Hematopoietic multipotent progenitor cell (in vitro differentiated cells): ENCODE measurements around the gene RASD2. TPM values are rescaled to one million over a fixed set of nuclear protein-coding genes. Genes with fewer than 3 reads are reported as not detected.

Experiments used
- DNase-seq, 3 donors: peaks; one replicate each; pipeline ENCODE4 v3.0.0-alpha.2; 2011 to 2015; ENCODE audit warnings: low read depth in 2 of 3, low spot score in 2 of 3
- total RNA-seq: library from RNA; depleted of rRNA; stranded (reverse); fragments of >200 nt; gene quantifications from one replicate; pipeline ENCODE4 v1.2.3, GENCODE V29; 2012

Gene RASD2
- total RNA-seq, 1 donor: under 0.01 TPM

DNA sequence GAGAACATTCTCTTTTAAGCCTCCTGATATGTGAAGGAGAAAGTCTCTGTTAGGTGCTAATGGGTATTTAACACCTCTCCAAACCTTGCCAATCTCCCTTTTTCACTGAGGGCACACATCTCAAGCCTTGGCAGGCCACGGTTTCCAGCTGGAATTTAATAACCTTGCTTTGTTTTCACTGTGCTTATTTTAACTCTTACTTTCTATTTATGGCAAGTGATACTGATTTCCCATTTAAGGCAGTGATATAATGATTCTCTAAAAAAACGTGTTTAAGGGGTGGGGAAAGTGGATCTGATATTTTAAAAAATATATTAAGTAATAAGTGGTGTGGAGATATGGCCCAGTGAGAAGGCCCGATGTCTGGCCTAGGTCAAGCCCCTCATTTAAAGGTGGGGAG, 1.1 kb upstream of the RASD2 start:
- DNase-seq: no peak

- DNase-seq: peak in 2 of 3 donors; percentile 56 to 60
Measured at GRCh38 chr22:35539910-35540594, 579 bp upstream of the RASD2 start.

DNA sequence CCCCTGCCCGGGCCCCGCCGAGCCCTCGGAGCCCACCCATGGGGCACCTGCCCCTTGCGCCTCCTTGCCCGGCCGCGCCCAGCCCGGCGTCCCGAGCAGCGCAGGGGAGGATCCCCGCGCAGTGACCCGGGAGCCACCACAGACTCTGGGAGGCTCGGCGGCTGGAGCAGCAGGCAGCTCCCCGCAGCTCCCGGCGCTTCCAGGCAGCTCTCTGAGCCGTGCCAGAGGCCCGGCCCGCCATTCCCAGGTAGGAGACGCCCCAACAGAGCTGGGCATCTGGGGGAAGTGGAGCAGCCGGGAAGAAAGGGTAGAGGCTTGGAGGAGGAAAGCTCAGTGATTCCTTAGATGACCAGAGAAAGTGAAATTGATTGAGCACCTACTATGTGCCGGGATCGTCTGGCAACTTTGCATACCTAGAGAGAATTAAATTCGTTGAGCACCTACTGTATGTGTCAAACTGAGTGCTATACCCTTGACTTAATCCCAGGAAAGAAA, 670 bp downstream of the RASD2 start:
- no peak for DNase-seq

DNA sequence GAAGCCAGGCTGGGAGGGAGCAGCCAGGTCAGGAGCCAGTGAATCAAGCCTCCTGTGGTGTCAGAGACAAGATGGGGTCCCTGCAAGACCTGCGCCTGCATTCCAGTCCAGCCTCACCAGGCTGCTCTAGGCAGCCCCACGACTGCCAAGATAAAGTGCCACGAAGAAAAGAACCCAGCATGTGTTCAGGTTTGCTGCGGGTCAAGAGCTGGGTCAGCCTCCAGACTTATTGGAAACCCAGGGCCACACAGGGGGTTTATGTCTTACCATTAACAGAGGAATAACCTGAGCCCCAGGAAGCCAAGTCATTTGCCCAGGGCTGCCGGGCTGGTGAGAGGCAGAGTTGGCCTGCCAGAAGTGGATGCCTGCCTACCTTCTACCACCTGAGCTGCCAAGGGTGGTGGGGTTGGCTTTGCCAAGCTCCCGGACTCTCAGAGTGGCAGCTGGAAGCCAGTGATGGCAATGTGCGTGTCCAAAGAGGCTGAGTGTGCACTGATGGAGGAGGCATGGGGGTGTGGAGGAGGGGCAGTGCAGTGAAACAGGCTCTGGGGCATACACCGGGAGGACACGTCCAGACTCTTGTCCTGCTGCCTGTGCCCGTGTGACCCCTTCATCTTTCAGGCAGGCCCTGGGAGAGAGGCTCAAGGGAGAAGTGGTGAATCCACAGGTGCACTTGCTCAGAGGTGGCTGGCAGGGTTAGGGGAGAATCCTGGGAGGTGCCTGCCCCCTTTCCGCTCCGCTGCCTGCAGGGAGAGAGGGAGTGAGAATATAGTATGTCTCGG, 1.7 kb downstream of the RASD2 start:
- no peak for DNase-seq

DNA sequence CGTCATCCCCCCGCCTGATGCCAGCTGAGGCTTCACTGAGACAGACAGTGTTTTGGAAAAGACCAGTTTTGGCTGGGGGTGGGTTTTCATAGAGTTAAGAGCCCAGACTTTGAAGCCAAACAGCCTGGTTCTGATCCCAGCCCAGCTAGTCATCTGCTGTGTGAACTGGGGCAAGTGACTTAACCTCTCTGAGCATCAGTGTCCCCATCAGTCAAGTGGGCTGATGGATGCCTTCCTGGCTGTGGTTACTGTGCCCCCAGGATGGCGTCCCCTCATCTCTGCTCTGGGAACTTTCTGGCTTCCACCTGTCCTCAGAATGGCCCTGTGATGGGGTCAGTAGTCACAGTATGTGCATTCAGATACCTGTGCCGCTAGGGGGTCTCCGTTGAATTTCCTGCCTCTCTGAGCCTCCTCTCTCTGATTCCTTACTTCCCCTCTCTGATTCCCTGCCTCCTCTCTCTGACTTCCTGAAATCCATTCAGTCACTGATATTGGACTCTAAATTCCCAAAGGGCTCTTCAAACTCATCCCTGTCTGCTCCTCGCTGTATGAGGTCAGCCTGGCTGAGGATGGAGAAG, 2.4 kb downstream of the RASD2 start:
- no peak for DNase-seq

GRCh38 chr22:35543702-35544101, 3.1 kb downstream of the RASD2 start:
- DNase-seq: no peak

- DNase-seq: peak in 1 of 3 donors; percentile 53
Measured at GRCh38 chr22:35544189-35544588, 3.6 kb downstream of the RASD2 start.

DNA sequence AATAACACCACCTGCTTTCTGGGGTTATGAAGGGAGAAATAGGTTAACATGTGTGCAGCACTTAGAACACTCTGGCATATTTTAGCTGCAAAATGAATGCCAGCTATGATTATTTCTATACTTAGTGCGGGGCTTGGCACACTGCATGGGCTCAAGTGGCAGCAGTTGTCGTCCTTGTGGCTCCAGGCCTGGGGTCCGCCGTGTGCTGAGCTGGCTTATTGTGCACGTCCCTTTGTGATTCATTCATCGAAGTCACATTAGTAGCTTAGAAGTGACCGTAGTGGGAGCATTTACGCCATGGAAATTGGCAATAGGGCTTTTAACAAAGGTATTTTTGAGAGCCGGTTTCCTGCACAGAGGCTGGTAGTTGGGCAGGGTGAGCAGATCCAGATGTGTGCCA, 4.2 kb downstream of the RASD2 start:
- no peak for DNase-seq

DNA sequence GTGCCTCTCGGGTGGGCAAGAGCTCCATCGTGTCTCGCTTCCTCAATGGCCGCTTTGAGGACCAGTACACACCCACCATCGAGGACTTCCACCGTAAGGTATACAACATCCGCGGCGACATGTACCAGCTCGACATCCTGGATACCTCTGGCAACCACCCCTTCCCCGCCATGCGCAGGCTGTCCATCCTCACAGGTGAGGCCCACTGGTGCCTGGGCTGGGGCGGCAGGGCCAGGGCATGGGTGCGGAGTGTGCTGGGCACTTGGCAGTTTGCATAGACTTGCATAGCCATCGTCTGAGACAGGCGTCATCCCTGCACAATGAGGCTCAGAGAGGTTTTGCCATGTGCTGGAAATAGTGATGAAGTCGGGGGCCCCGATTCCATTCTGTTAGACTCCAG, 6.3 kb downstream of the RASD2 start:
- no peak for DNase-seq

GRCh38 chr22:35547987-35548721, 7.5 kb downstream of the RASD2 start:
- DNase-seq: no peak

- DNase-seq: peak in 1 of 3 donors; percentile 28
Measured at GRCh38 chr22:35548722-35549112, 8.1 kb downstream of the RASD2 start.

- no peak for DNase-seq
Measured at GRCh38 chr22:35549328-35549727, 8.7 kb downstream of the RASD2 start.

DNA sequence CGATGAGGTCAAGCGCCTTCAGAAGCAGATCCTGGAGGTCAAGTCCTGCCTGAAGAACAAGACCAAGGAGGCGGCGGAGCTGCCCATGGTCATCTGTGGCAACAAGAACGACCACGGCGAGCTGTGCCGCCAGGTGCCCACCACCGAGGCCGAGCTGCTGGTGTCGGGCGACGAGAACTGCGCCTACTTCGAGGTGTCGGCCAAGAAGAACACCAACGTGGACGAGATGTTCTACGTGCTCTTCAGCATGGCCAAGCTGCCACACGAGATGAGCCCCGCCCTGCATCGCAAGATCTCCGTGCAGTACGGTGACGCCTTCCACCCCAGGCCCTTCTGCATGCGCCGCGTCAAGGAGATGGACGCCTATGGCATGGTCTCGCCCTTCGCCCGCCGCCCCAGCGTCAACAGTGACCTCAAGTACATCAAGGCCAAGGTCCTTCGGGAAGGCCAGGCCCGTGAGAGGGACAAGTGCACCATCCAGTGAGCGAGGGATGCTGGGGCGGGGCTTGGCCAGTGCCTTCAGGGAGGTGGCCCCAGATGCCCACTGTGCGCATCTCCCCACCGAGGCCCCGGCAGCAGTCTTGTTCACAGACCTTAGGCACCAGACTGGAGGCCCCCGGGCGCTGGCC, 11.0 kb downstream of the RASD2 start:
- no peak for DNase-seq

DNA sequence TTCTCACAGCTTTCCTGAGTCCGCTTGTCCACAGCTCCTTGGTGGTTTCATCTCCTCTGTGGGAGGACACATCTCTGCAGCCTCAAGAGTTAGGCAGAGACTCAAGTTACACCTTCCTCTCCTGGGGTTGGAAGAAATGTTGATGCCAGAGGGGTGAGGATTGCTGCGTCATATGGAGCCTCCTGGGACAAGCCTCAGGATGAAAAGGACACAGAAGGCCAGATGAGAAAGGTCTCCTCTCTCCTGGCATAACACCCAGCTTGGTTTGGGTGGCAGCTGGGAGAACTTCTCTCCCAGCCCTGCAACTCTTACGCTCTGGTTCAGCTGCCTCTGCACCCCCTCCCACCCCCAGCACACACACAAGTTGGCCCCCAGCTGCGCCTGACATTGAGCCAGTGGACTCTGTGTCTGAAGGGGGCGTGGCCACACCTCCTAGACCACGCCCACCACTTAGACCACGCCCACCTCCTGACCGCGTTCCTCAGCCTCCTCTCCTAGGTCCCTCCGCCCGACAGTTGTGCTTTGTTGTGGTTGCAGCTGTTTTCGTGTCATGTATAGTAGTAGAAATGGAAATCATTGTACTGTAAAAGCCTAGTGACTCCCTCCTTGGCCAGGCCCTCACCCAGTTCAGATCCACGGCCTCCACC, 11.7 kb downstream of the RASD2 start:
- peak; percentile 55 to 68 (median 66) for DNase-seq

DNA sequence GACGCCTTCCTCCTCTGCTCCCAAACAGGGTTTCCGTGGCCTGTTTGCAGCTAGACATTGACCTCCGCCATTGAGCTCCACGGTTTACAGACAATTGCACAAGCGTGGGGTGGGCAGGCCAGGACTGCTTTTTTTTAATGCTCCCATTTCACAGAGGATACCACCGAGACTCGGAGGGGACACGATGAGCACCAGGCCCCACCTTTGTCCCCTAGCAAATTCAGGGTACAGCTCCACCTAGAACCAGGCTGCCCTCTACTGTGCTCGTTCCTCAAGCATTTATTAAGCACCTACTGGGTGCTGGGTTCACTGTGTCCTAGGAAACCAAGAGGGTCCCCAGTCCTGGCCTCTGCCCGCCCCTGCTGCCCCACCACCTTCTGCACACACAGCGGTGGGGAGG, 12.2 kb downstream of the RASD2 start:
- no peak for DNase-seq

- DNase-seq: no peak
Measured at GRCh38 chr22:35553341-35553740, 12.7 kb downstream of the RASD2 start.

GRCh38 chr22:35554297-35554845, 13.7 kb downstream of the RASD2 start:
- DNase-seq: no peak

GRCh38 chr22:35555483-35555890, 14.9 kb downstream of the RASD2 start:
- no peak for DNase-seq

GRCh38 chr22:35555946-35556547, 15.4 kb downstream of the RASD2 start:
- no peak for DNase-seq
